K562 (cell line): Measurements from ENCODE around the gene PIP5K1B. TPM values are rescaled to one million over a fixed set of nuclear protein-coding genes. Genes with fewer than 3 reads are reported as not detected.
A peak's percentile ranks its signal among the peaks of the same experiment; 100 is the strongest.

ENCODE experiments used
- ARID1B ChIP-seq: fragments of 450-650 bp; IDR thresholded peaks from 2 replicates; pipeline ENCODE4 v1.6.1; 2016; ENCODE audit warnings: antibody characterized with exemption, mild to moderate bottlenecking, inconsistent platforms
- ATF1 ChIP-seq, 2 experiments: fragments of 450-650 bp in 1 of 2; IDR thresholded peaks; 2 replicates each; pipeline ENCODE4 v1.6.1; 2016; ENCODE audit warnings: missing compliant biosample characterization in 1 of 2, missing genetic modification characterization in 1 of 2
- CBX2 ChIP-seq: fragments of 200-600 bp; sonication (generic); IDR thresholded peaks from one replicate; pipeline ENCODE4 v1.6.1; 2012; ENCODE audit warnings: mild to moderate bottlenecking, low read length, inconsistent platforms; ENCODE audit not compliant: insufficient read depth, poor library complexity, severe bottlenecking
- CHD1 ChIP-seq: fragments of 200-600 bp; sonication (generic); IDR thresholded peaks from one replicate; pipeline ENCODE4 v1.6.1; 2012; ENCODE audit warnings: mild to moderate bottlenecking, moderate library complexity, low read length, inconsistent platforms
- CTBP1 ChIP-seq: fragments of 450-650 bp; IDR thresholded peaks from 2 replicates; pipeline ENCODE4 v1.6.1; 2016; ENCODE audit warnings: borderline replicate concordance
- CXXC5 ChIP-seq: fragments of 250-450 bp; sonication (Bioruptor Pico); IDR thresholded peaks from 2 replicates; pipeline ENCODE4 v1.8.0; 2022; ENCODE audit warnings: inconsistent platforms, mild to moderate bottlenecking, moderate library complexity
- ELF4 ChIP-seq: fragments of 450-650 bp; formaldehyde crosslinking; IDR thresholded peaks from 2 replicates; pipeline ENCODE4 v1.4.0; 2022; ENCODE audit warnings: missing genetic modification characterization
- ETS2 ChIP-seq: IDR thresholded peaks from 2 replicates; pipeline ENCODE4 v1.6.1; 2016; ENCODE audit warnings: borderline replicate concordance, missing genetic modification characterization, mild to moderate bottlenecking, moderate library complexity, missing compliant biosample characterization; ENCODE audit not compliant: poor library complexity, severe bottlenecking
- GATA2 ChIP-seq: sonication (generic); formaldehyde crosslinking; IDR thresholded peaks from 2 replicates; pipeline ENCODE4 v1.4.0; 2020; ENCODE audit warnings: mild to moderate bottlenecking, missing genetic modification reagents
- GTF2B ChIP-seq: IDR thresholded peaks from 2 replicates; pipeline ENCODE4 v1.6.1; 2011; ENCODE audit not compliant: insufficient read length; ENCODE audit errors: extremely low read depth
- NFXL1 ChIP-seq: fragments of 450-650 bp; formaldehyde crosslinking; IDR thresholded peaks from 2 replicates; pipeline ENCODE4 v1.4.0; 2021; ENCODE audit warnings: mild to moderate bottlenecking
- POLR3A ChIP-seq: IDR thresholded peaks from 2 replicates; pipeline ENCODE4 v1.6.1; 2011; ENCODE audit warnings: borderline replicate concordance, mild to moderate bottlenecking, moderate library complexity; ENCODE audit not compliant: insufficient read length, insufficient read depth; ENCODE audit errors: extremely low read depth
- RAD51 ChIP-seq: fragments of 450-650 bp; IDR thresholded peaks from 2 replicates; pipeline ENCODE4 v1.7.1; 2016; ENCODE audit warnings: low read depth, mild to moderate bottlenecking, borderline replicate concordance
- SIX5 ChIP-seq, 2 experiments: IDR thresholded peaks; 2 replicates each; pipeline ENCODE4 v1.6.1; 2011; ENCODE audit warnings: low read length in 2 of 2, borderline replicate concordance in 1 of 2, low read depth in 1 of 2, mild to moderate bottlenecking in 1 of 2, moderate library complexity in 1 of 2; ENCODE audit not compliant: insufficient read depth in 1 of 2
- SMAD2 ChIP-seq: fragments of 150-350 bp; IDR thresholded peaks from 2 replicates; pipeline ENCODE4 v1.6.1; 2014; ENCODE audit warnings: low read depth, mild to moderate bottlenecking, low read length
- SMARCB1 ChIP-seq: IDR thresholded peaks from 2 replicates; pipeline ENCODE4 v1.6.1; 2011; ENCODE audit warnings: improper control_type of control experiment, low read depth; ENCODE audit not compliant: insufficient read length
- ZBTB1 ChIP-seq: sonication (generic); formaldehyde crosslinking; IDR thresholded peaks from 2 replicates; pipeline ENCODE4 v1.8.1; 2023; ENCODE audit warnings: missing genetic modification reagents, low read depth, mild to moderate bottlenecking, borderline replicate concordance
- ZFX ChIP-seq: sonication (generic); formaldehyde crosslinking; IDR thresholded peaks from 2 replicates; pipeline ENCODE4 v1.8.0; 2022; ENCODE audit warnings: mild to moderate bottlenecking, missing genetic modification reagents, moderate library complexity
- polyA plus RNA-seq, 8 experiments: library from polyadenylated mRNA; depleted of rRNA in 4 of 8; stranded (reverse) in 5 of 8; unstranded in 3 of 8; fragments of >200 nt; fragmentation: Nextera tagmentation in 2 of 8; fragmentation: Illumina TruSeq in 1 of 8; extraction: Ambion mirVana in 2 of 8; extraction: Trizol in 1 of 8; gene quantifications; 2 replicates each; pipeline versions ENCODE4 v1.2.1 to v1.2.3, GENCODE V29; 2011 to 2014; ENCODE audit warnings: inconsistent platforms in 1 of 8, missing spikeins in 1 of 8
- total RNA-seq, 7 experiments: library from RNA; depleted of rRNA in 6 of 7; stranded (reverse); fragments of >200 nt in 6 of 7; fragmentation: Illumina TruSeq in 2 of 7; extraction: Trizol in 2 of 7; gene quantifications; 2 replicates each; pipeline versions ENCODE4 v1.2.1 to v1.2.3, GENCODE V29; 2011 to 2021; ENCODE audit warnings: low replicate concordance in 1 of 7
- TF ChIP-seq, protein P1 (sequence below), 2 experiments: IDR thresholded peaks; 2 replicates each; pipeline ENCODE4 v1.6.1; 2011; ENCODE audit warnings: borderline replicate concordance in 1 of 2, control low read depth in 1 of 2, low read depth in 1 of 2, low read length in 1 of 2, mild to moderate bottlenecking in 1 of 2, mixed read lengths in 1 of 2, moderate library complexity in 1 of 2; ENCODE audit not compliant: insufficient read depth in 1 of 2, insufficient read length in 1 of 2, poor library complexity in 1 of 2, severe bottlenecking in 1 of 2; ENCODE audit errors: extremely low read depth in 1 of 2
- TF ChIP-seq, protein P2 (sequence below), 2 experiments: fragments of 450-650 bp; IDR thresholded peaks; 2 replicates each; pipeline ENCODE4 v1.6.1; 2018; ENCODE audit warnings: mild to moderate bottlenecking in 2 of 2, low read depth in 1 of 2; ENCODE audit not compliant: partially characterized antibody in 2 of 2
- TF ChIP-seq, protein P3 (sequence below): fragments of 450-650 bp; formaldehyde crosslinking; IDR thresholded peaks from 2 replicates; pipeline ENCODE4 v1.4.0; 2020; ENCODE audit warnings: mild to moderate bottlenecking

PIP5K1B gene
- total and polyA plus RNA-seq, 9 of the 15 experiments (the other 6 are each of a cell fraction or from before 2014, with no cell fraction given), result 3.1 to 12.9 (median 7.4) TPM

DNA sequence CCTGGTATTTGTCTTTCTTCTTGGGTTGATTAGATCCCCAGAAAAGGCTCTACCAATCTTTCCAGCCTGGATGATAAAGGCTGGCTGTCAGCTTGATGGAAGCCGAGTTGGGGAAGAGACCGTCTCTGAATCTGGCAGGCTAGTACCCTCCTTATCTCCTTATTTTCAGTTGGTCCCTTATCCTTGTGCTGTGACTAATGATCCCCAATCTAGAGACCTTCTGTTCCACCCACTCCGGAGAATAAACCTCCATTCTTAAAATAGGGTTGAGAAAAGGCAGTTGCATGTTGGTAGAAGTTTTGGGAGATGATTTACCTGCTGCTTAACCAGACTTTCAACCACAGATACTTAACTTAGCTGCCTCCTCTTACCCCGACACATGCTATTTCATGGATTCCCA lies 256.5 kb downstream of the PIP5K1B start (continued):
- TF ChIP-seq, protein P1, sequence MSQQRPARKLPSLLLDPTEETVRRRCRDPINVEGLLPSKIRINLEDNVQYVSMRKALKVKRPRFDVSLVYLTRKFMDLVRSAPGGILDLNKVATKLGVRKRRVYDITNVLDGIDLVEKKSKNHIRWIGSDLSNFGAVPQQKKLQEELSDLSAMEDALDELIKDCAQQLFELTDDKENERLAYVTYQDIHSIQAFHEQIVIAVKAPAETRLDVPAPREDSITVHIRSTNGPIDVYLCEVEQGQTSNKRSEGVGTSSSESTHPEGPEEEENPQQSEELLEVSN (IDR thresholded peaks at IDR 0.05; ENCODE audit: borderline replicate concordance in 1 of 2, extremely low read depth in 1 of 2, insufficient read depth in 1 of 2, insufficient read length in 1 of 2, low read depth in 1 of 2, low read length in 1 of 2, poor library complexity in 1 of 2, severe bottlenecking in 1 of 2), result no peak
- no peak for TF ChIP-seq ZFX (CRISPR knock-in tag)
- no peak for TF ChIP-seq ELF4 (CRISPR knock-in tag)
- TF ChIP-seq GATA2, result 0 out of 2 replicates have a peak, but pooled peaks have one; percentile 29
- no peak for TF ChIP-seq SIX5 (IDR thresholded peaks at IDR 0.05; ENCODE audit: borderline replicate concordance in 1 of 2, insufficient read depth in 1 of 2, low read depth in 1 of 2, low read length in 2 of 2)
- no peak for TF ChIP-seq ATF1 (CRISPR knock-in tag; IDR thresholded peaks at IDR 0.05)
- TF ChIP-seq ATF1 (tag; IDR thresholded peaks at IDR 0.05), result no peak
- TF ChIP-seq GTF2B, result no peak
- TF ChIP-seq CTBP1, result no peak
- no peak for TF ChIP-seq CHD1
- no peak for TF ChIP-seq SMAD2
- TF ChIP-seq, protein P2, sequence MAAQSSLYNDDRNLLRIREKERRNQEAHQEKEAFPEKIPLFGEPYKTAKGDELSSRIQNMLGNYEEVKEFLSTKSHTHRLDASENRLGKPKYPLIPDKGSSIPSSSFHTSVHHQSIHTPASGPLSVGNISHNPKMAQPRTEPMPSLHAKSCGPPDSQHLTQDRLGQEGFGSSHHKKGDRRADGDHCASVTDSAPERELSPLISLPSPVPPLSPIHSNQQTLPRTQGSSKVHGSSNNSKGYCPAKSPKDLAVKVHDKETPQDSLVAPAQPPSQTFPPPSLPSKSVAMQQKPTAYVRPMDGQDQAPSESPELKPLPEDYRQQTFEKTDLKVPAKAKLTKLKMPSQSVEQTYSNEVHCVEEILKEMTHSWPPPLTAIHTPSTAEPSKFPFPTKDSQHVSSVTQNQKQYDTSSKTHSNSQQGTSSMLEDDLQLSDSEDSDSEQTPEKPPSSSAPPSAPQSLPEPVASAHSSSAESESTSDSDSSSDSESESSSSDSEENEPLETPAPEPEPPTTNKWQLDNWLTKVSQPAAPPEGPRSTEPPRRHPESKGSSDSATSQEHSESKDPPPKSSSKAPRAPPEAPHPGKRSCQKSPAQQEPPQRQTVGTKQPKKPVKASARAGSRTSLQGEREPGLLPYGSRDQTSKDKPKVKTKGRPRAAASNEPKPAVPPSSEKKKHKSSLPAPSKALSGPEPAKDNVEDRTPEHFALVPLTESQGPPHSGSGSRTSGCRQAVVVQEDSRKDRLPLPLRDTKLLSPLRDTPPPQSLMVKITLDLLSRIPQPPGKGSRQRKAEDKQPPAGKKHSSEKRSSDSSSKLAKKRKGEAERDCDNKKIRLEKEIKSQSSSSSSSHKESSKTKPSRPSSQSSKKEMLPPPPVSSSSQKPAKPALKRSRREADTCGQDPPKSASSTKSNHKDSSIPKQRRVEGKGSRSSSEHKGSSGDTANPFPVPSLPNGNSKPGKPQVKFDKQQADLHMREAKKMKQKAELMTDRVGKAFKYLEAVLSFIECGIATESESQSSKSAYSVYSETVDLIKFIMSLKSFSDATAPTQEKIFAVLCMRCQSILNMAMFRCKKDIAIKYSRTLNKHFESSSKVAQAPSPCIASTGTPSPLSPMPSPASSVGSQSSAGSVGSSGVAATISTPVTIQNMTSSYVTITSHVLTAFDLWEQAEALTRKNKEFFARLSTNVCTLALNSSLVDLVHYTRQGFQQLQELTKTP (IDR thresholded peaks at IDR 0.05; ENCODE audit: low read depth in 1 of 2, partially characterized antibody in 2 of 2), result no peak
- no peak for TF ChIP-seq SMARCB1
- TF ChIP-seq ZBTB1 (CRISPR knock-in tag), result no peak
- TF ChIP-seq NFXL1, result no peak
- TF ChIP-seq CXXC5, result no peak
- TF ChIP-seq ETS2 (tag), result no peak
- TF ChIP-seq ARID1B, result peak; percentile 75
- TF ChIP-seq, protein P3, sequence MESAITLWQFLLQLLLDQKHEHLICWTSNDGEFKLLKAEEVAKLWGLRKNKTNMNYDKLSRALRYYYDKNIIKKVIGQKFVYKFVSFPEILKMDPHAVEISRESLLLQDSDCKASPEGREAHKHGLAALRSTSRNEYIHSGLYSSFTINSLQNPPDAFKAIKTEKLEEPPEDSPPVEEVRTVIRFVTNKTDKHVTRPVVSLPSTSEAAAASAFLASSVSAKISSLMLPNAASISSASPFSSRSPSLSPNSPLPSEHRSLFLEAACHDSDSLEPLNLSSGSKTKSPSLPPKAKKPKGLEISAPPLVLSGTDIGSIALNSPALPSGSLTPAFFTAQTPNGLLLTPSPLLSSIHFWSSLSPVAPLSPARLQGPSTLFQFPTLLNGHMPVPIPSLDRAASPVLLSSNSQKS, result no peak
- TF ChIP-seq RAD51, result no peak
- TF ChIP-seq CBX2, result no peak
- TF ChIP-seq POLR3A, result no peak
